Fibroblast of mammary gland (primary cell): ENCODE data around the gene PREX1.

Experiments
- DNase-seq: peaks from one replicate; pipeline ENCODE4 v3.0.0-alpha.2; 2010; ENCODE audit warnings: low read depth
- H3K4me3 ChIP-seq: 2 replicates; pipeline ENCODE4 v1.5.1; 2011; ENCODE audit warnings: low read depth, mild to moderate bottlenecking, low read length, moderate library complexity; ENCODE audit not compliant: control insufficient read depth
- CTCF ChIP-seq: conservative IDR thresholded peaks from 2 replicates; pipeline ENCODE4 v1.5.1; 2011; ENCODE audit warnings: low read depth, low read length, inconsistent platforms; ENCODE audit not compliant: control insufficient read depth, insufficient read depth

The PREX1 gene

GRCh38 chr20:48719598-48720255 lies 108.1 kb downstream of the PREX1 start:
- H3K4me3 ChIP-seq = no peak overlapping the region
- DNase-seq = no peak
- no peak for TF ChIP-seq CTCF

- DNase-seq = no peak
- TF ChIP-seq CTCF = no peak
- no peak overlapping the region for H3K4me3 ChIP-seq
Measured at GRCh38 chr20:48718786-48719578, 108.8 kb downstream of the PREX1 start.

- TF ChIP-seq CTCF = no peak
- no peak overlapping the region for H3K4me3 ChIP-seq
- no peak for DNase-seq
Measured at GRCh38 chr20:48717680-48718223, 110.0 kb downstream of the PREX1 start.

GRCh38 chr20:48717095-48717672 lies 110.6 kb downstream of the PREX1 start:
- H3K4me3 ChIP-seq = no peak overlapping the region
- no peak for DNase-seq
- TF ChIP-seq CTCF = no peak

- TF ChIP-seq CTCF = no peak
- DNase-seq = no peak
- no peak overlapping the region for H3K4me3 ChIP-seq
Measured at GRCh38 chr20:48716541-48716940, 111.3 kb downstream of the PREX1 start.

GRCh38 chr20:48716086-48716485 lies 111.7 kb downstream of the PREX1 start:
- TF ChIP-seq CTCF = no peak
- no peak overlapping the region for H3K4me3 ChIP-seq
- DNase-seq = no peak
